ENCODE results near the gene STEAP1B. TPM values are rescaled to one million over a fixed set of nuclear protein-coding genes. Genes with fewer than 3 reads are reported as not detected.
A peak's percentile ranks its signal among the peaks of the same experiment; 100 is the strongest.

The STEAP1B gene
- total RNA-seq, 2 experiments from 2014 or later: not detected

- ATAC-seq (ENCODE audit: poor library complexity) (no peak), DNase-seq (no peak)
- Mint-ChIP-seq H3K27ac (no peak overlapping the region), H3K36me3 (ENCODE audit: low read depth) (no peaks in the 10 kb centered on the region), H3K4me1 (ENCODE audit: low read depth) (peaks cover 13% of the 10 kb centered on the region), H3K4me3 (no peak overlapping the region), H3K9me3 (no peaks in the 10 kb centered on the region), H3K27me3 (no peaks in the 10 kb centered on the region)
- Histone ChIP-seq H3K27ac (ENCODE audit: low read depth in 1 of 2, low read length in 2 of 2) (no peak overlapping the region), H3K36me3 (ENCODE audit: insufficient read depth, low read length) (no peaks in the 10 kb centered on the region), H3K9me3 (ENCODE audit: control insufficient read depth in 1 of 2, insufficient read depth in 1 of 2, low read length in 2 of 2) (no peaks in the 10 kb centered on the region), H3K4me1 (ENCODE audit: insufficient read depth, low read length) (peaks cover 11% of the 10 kb centered on the region), H3K4me3 (ENCODE audit: low read length) (no peak overlapping the region), H3K27me3 (ENCODE audit: control insufficient read depth in 1 of 2, insufficient read depth in 2 of 2, low read length in 2 of 2) (no peaks in the 10 kb centered on the region)
- CTCF ChIA-PET: no interaction called here
- intact Hi-C loops (cut with DNase I, micrococcal nuclease): no loop called here
- POLR2A ChIA-PET: no interaction called here
- TF ChIP-seq CTCF (IDR thresholded peaks at IDR 0.05): no peak
Measured at GRCh38 chr7:22403344-22403743, 96.6 kb downstream of the STEAP1B start.

- H3K27me3 ChIP-seq (ENCODE audit: control insufficient read depth in 1 of 2, insufficient read depth in 2 of 2, low read length in 2 of 2): no peaks in the 10 kb centered on the region
- no peak for ATAC-seq (ENCODE audit: poor library complexity)
- no peaks in the 10 kb centered on the region for H3K9me3 ChIP-seq (ENCODE audit: control insufficient read depth in 1 of 2, insufficient read depth in 1 of 2, low read length in 2 of 2)
- no peak overlapping the region for H3K27ac ChIP-seq (ENCODE audit: low read depth in 1 of 2, low read length in 2 of 2)
- intact Hi-C loops (cut with DNase I, micrococcal nuclease): no loop called here
- Mint-ChIP-seq H3K36me3 (ENCODE audit: low read depth) (no peaks in the 10 kb centered on the region), H3K27me3 (no peaks in the 10 kb centered on the region), H3K4me1 (ENCODE audit: low read depth) (peaks cover 13% of the 10 kb centered on the region), H3K27ac (no peak overlapping the region), H3K4me3 (no peak overlapping the region), H3K9me3 (no peaks in the 10 kb centered on the region)
- TF ChIP-seq CTCF (IDR thresholded peaks at IDR 0.05): no peak
- peaks cover 11% of the 10 kb centered on the region for H3K4me1 ChIP-seq (ENCODE audit: insufficient read depth, low read length)
- ChIA-PET CTCF (no interaction called here), POLR2A (no interaction called here)
- peak in 2 of 14 experiments; percentile 3 to 51 for DNase-seq
- H3K36me3 ChIP-seq (ENCODE audit: insufficient read depth, low read length): no peaks in the 10 kb centered on the region
- no peak overlapping the region for H3K4me3 ChIP-seq (ENCODE audit: low read length)
Measured at GRCh38 chr7:22402250-22402649, 97.7 kb downstream of the STEAP1B start.

GRCh38 chr7:22400936-22401553, 98.9 kb downstream of the STEAP1B start:
- CTCF ChIA-PET: no interaction called here
- no peak overlapping the region for H3K27ac Mint-ChIP-seq

More at GRCh38 chr7:22400936-22401553, 98.9 kb downstream of the STEAP1B start:
- ATAC-seq (ENCODE audit: poor library complexity) (no peak), DNase-seq (no peak)
- H3K4me1 ChIP-seq (ENCODE audit: insufficient read depth, low read length): peaks cover 11% of the 10 kb centered on the region
- TF ChIP-seq CTCF (IDR thresholded peaks at IDR 0.05): no peak
- H3K4me3 ChIP-seq (ENCODE audit: low read length): no peak overlapping the region
- intact Hi-C loops (cut with DNase I, micrococcal nuclease): no loop called here
- Mint-ChIP-seq H3K36me3 (ENCODE audit: low read depth) (no peaks in the 10 kb centered on the region), H3K27me3 (no peaks in the 10 kb centered on the region), H3K4me3 (no peak overlapping the region), H3K9me3 (no peaks in the 10 kb centered on the region), H3K4me1 (ENCODE audit: low read depth) (peaks cover 13% of the 10 kb centered on the region)
- no peaks in the 10 kb centered on the region for H3K9me3 ChIP-seq (ENCODE audit: control insufficient read depth in 1 of 2, insufficient read depth in 1 of 2, low read length in 2 of 2)
- H3K27me3 ChIP-seq (ENCODE audit: control insufficient read depth in 1 of 2, insufficient read depth in 2 of 2, low read length in 2 of 2): no peaks in the 10 kb centered on the region
- H3K36me3 ChIP-seq (ENCODE audit: insufficient read depth, low read length): no peaks in the 10 kb centered on the region
- no peak overlapping the region for H3K27ac ChIP-seq (ENCODE audit: low read depth in 1 of 2, low read length in 2 of 2)
- POLR2A ChIA-PET: no interaction called here

Data from CD4-positive, alpha-beta T cell (primary cell).